Activated naive CD4-positive, alpha-beta T cell treated with anti-CD3 and anti-CD28 coated beads, Interleukin-2, amount 50 U/mL, for 72 hours (primary cell): Measurements from ENCODE around the gene CMTM8. TPM values are rescaled to one million over a fixed set of nuclear protein-coding genes. Genes with fewer than 3 reads are reported as not detected.

Source experiments
- ATAC-seq, 2 donors: fragments of 150-1000 bp; cut with Tn5 transposase; 2 replicates each; pipeline ENCODE4 v1.10.0; 2021; ENCODE audit warnings: mild to moderate bottlenecking in 2 of 2, moderate library complexity in 2 of 2
- DNase-seq, 2 donors: peaks; one replicate each; pipeline ENCODE4 v3.0.0; 2021 to 2022; ENCODE audit warnings: low spot score in 2 of 2
- H3K27ac Mint-ChIP-seq, 2 donors: one replicate each; pipeline ENCODE4 v1.8.0; 2022; ENCODE audit warnings: mild to moderate bottlenecking in 2 of 2, mixed read lengths in 2 of 2
- H3K36me3 Mint-ChIP-seq, 2 donors: one replicate each; pipeline ENCODE4 v1.8.0; 2022; ENCODE audit warnings: mixed read lengths in 2 of 2
- H3K9me3 Mint-ChIP-seq, 2 donors: one replicate each; pipeline ENCODE4 v1.8.0; 2022; ENCODE audit warnings: mixed read lengths in 2 of 2
- total RNA-seq, 2 donors: library from RNA; stranded (reverse); gene quantifications; one replicate each; pipeline ENCODE4 v1.2.3, GENCODE V29; 2022

CMTM8 gene
- total RNA-seq, 2 donors from 2014 or later: 7.8 to 9.5 TPM

DNA sequence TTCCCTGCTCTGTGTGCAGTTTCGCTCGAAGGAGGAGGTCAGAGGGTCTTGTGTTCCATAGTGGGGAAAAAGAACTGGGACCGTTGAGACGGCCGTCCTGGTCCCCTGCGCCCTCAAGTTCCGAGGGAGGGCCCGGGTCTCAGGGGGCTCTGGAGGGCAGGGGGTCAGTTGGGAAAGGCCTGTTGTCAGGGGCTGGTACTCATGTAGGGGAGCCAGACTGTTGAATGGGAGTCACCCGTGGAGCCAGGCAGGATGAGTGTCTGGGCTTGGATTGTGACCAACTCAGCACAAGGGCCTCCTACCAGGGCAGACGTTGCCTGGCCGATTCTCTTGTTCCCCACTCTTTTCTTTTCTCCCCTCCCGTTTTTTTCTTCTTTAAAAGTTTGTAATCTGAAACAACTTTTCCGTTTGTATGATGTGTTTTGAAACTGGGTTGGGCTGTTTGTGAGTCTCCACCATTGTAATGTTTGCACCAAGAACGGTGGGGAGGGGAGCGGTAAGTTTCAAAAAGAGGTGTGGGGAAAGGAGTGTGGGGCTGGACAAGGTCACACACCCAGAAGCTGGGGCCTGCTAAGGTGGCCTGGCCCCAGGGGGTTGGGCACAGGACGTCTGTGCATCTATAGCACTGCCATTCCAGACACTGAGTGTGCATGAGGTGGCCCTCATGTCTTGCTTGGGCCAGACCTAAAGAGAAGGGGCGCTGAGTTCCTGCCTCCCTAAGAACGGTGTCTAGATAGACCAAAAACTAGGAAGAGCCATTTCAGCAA is 154.2 kb downstream of the CMTM8 start:
- peaks cover 15 to 20% of the 10 kb centered on the region in 2 donors for H3K36me3 Mint-ChIP-seq

GRCh38 chr3:32395496-32395895 is 157.0 kb downstream of the CMTM8 start:
- ATAC-seq: peak in 1 of 2 donors; percentile 49
- H3K9me3 Mint-ChIP-seq: no peaks in the 10 kb centered on the region
- DNase-seq: no peak
- peaks cover 15 to 20% of the 10 kb centered on the region in 2 donors for H3K36me3 Mint-ChIP-seq
- H3K27ac Mint-ChIP-seq: peak overlapping the region; percentile 74 to 92

More for the DNA sequence above, 154.2 kb downstream of the CMTM8 start:
- Mint-ChIP-seq H3K9me3 (no peaks in the 10 kb centered on the region), H3K27ac (peak overlapping the region; percentile 87 to 98)
- ATAC-seq (peak; percentile 51 to 61), DNase-seq (peak in 1 of 2 donors; percentile 38)

GRCh38 chr3:32397941-32398340 is 159.5 kb downstream of the CMTM8 start:
- DNase-seq: no peak
- Mint-ChIP-seq H3K9me3 (no peaks in the 10 kb centered on the region), H3K27ac (peak overlapping the region in 1 of 2 donors; percentile 62), H3K36me3 (peaks cover 2 to 12% of the 10 kb centered on the region in 2 donors)
- no peak for ATAC-seq

DNA sequence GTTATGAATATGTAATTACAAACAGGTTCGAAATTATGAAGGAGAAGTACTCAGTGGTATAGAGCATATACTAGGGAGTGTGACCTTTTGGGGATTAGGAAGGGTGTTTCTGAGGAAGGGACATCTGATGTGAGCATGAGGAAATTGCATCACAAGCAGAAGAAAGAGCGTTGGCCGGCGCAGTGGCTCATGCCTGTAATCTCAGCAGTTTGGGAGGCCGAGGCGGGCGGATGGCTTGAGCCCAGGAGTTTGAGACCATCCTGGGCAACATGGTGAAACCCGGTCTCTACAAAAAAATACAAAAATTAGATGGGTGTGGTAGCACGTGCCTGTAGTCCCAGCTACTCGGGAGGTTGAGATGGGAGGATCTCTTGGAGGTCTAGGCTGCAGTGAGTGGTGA is 160.1 kb downstream of the CMTM8 start:
- no peak for DNase-seq
- no peak for ATAC-seq
- no peaks in the 10 kb centered on the region for H3K9me3 Mint-ChIP-seq

GRCh38 chr3:32399030-32399620 is 160.6 kb downstream of the CMTM8 start:
- H3K27ac Mint-ChIP-seq: peak overlapping the region; percentile 62 to 89
- DNase-seq: peak in 1 of 2 donors; percentile 69
- ATAC-seq: peak; percentile 39 to 46
- H3K36me3 Mint-ChIP-seq: peaks cover 0 to 16% of the 10 kb centered on the region in 2 donors
- H3K9me3 Mint-ChIP-seq: no peaks in the 10 kb centered on the region

More for the DNA sequence above, 160.1 kb downstream of the CMTM8 start:
- Mint-ChIP-seq H3K36me3 (peaks cover 0 to 12% of the 10 kb centered on the region in 2 donors), H3K27ac (peak overlapping the region; percentile 62 to 89)

GRCh38 chr3:32401126-32401525 is 162.6 kb downstream of the CMTM8 start:
- peaks cover 8 to 29% of the 10 kb centered on the region in 2 donors for H3K36me3 Mint-ChIP-seq
- no peaks in the 10 kb centered on the region for H3K9me3 Mint-ChIP-seq
- DNase-seq (no peak), ATAC-seq (peak in 1 of 2 donors; percentile 25)
- peak overlapping the region in 1 of 2 donors; percentile 93 for H3K27ac Mint-ChIP-seq

- H3K9me3 Mint-ChIP-seq: no peaks in the 10 kb centered on the region
- peak overlapping the region; percentile 93 to 100 for H3K27ac Mint-ChIP-seq
- ATAC-seq: peak; percentile 53 to 79
- peaks cover 8 to 29% of the 10 kb centered on the region in 2 donors for H3K36me3 Mint-ChIP-seq
- DNase-seq: peak; percentile 47 to 74
Measured at GRCh38 chr3:32401556-32402081, 163.1 kb downstream of the CMTM8 start.

- peak overlapping the region; percentile 50 to 93 for H3K27ac Mint-ChIP-seq
- peaks cover 8 to 29% of the 10 kb centered on the region in 2 donors for H3K36me3 Mint-ChIP-seq
- no peak for DNase-seq
- H3K9me3 Mint-ChIP-seq: no peaks in the 10 kb centered on the region
- ATAC-seq: no peak
Measured at GRCh38 chr3:32403663-32404062, 165.2 kb downstream of the CMTM8 start.

DNA sequence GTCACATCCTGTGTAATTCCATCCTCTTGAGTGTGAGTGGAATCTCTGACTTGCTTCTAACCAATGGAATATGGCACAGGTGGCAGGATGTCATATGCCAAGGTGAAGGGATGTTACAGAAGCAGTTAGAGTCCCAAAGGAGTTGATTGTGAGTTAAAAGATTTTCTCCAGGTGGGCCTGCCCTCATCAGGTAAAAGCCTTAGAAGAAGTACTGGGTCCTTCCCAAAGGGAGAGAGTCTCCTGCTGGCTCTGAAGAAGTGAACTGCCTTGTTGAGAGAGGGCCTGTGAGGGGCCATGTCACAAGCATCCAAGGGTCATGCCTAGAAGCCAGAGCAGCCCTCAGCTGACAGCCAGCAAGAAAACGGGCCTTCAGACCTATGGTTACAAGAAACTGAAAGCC is 166.2 kb downstream of the CMTM8 start:
- peak overlapping the region in 1 of 2 donors; percentile 47 for H3K27ac Mint-ChIP-seq
- H3K9me3 Mint-ChIP-seq: no peaks in the 10 kb centered on the region
- H3K36me3 Mint-ChIP-seq: peaks cover 8 to 29% of the 10 kb centered on the region in 2 donors
- no peak for ATAC-seq
- DNase-seq: no peak

DNA sequence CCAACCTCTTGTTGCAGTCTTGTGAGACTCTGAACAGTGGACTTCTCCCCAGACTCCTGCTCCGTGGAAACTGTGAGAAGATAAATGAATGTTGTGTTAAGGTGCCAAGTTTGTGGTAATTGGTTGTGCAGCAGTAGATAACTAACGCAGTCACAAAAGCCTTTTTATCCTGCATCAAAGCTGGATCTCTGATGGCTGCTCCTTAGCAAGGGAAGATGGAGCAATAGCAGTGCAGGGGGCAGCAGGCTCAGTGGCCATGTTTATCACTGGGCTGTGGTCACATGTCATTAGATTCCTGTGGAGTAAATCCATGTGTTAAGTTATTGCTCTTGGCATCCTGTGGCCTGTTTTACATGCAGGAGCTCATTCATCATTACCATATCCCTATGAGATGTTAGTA is 166.7 kb downstream of the CMTM8 start:
- ATAC-seq (no peak), DNase-seq (no peak)
- Mint-ChIP-seq H3K36me3 (peaks cover 8 to 29% of the 10 kb centered on the region in 2 donors), H3K9me3 (no peaks in the 10 kb centered on the region), H3K27ac (peak overlapping the region in 1 of 2 donors; percentile 47)

DNA sequence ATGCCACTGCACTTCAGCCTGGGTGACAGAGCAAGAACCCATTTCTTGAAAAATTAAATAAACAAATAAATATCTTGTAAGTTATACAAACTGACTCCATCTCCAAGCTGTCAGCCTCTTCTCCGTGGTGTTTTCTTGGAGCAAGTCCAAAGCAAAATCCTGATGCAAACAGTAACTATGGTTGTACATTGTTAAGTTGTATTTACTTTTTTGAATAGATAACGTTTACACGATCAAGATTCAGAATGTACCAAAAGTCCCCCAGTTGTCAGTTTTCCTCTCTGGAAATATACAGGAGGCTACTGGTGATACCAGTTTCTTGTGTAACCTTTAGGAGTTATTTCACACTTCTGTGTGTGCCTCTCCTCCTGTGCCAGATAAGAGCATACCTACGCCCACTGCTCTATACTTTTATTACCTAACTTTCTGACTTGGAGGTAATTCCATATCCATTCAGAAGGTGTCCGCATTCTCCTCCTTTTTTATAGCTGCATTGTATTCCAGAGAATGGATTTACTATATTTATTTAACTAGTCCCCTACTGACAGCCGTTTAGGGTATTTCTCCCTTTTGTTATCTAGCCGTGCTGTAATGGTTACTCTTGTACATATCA is 167.3 kb downstream of the CMTM8 start:
- Mint-ChIP-seq H3K27ac (peak overlapping the region in 1 of 2 donors; percentile 75), H3K9me3 (no peaks in the 10 kb centered on the region), H3K36me3 (peaks cover 8 to 29% of the 10 kb centered on the region in 2 donors)
- ATAC-seq: no peak
- DNase-seq: no peak

GRCh38 chr3:32406486-32407408 is 168.3 kb downstream of the CMTM8 start:
- peaks cover 8 to 31% of the 10 kb centered on the region in 2 donors for H3K36me3 Mint-ChIP-seq
- H3K9me3 Mint-ChIP-seq: no peaks in the 10 kb centered on the region
- peak overlapping the region in 1 of 2 donors; percentile 75 for H3K27ac Mint-ChIP-seq
- ATAC-seq (peak in 1 of 2 donors; percentile 38), DNase-seq (no peak)

DNA sequence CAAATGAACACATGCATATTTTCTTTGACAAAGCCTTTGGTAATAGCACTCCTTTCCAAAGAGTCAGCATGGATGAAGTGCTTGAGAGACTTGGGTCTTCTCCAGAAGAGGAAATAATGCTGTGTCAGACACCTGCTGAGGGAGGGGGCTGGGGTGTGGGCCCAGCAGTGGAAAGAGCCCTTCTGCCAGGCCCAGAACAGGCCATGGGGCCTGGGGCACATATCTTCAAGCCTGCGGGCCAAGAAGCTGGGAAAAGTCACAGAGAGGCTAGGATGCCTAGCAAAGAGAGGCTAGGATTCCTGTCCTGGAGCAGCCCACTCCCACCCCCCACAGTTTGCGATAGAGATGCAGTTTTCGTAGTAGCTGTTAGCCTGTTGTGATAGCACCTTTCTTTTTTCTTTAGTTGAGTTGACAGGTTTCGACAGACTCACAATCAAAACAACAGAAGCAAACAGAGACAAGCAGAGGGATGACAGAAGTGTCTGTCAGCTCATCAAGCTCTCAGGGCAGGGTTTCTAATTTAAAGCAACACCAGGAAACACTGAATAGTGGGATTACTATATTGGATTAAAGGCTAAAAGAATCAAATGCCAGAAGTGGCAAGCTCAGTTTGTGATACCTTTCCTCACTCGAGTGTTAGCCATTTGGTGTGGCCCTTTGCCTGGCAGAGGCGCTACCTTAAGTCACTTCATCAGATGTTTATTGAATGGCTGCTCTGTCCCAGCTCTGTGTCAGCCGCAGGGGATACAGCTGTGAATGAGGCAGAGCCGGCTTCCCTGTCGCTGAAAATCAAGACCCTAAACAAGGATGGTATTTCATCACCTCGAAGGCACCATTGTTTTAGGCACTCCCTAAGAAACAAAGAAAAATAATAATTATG is 172.1 kb downstream of the CMTM8 start:
- peak overlapping the region; percentile 26 to 51 for H3K27ac Mint-ChIP-seq
- DNase-seq: no peak
- ATAC-seq: no peak
- peaks cover 0 to 8% of the 10 kb centered on the region in 2 donors for H3K9me3 Mint-ChIP-seq
- peaks cover 7 to 16% of the 10 kb centered on the region in 2 donors for H3K36me3 Mint-ChIP-seq

GRCh38 chr3:32411442-32411841 is 173.0 kb downstream of the CMTM8 start:
- peak overlapping the region in 1 of 2 donors; percentile 89 for H3K27ac Mint-ChIP-seq

DNA sequence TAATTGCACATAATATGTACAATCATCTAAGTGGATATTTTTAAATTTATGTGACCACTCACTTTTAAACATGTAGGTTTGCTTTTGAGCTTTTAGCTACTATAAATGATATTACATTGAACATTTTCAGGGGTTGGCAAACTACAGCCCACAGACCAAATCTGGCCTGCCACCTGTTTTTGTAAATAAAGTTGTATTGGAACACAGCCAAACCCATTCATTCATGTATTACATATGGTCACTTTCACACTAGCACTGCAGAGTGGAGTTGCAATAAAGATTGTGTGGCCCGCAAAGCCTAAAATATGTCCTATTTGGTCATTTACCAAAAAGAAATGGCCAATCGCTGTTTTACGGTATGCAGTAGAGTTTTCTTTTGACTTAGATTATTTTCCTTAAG is 174.4 kb downstream of the CMTM8 start:
- ATAC-seq (no peak), DNase-seq (no peak)
- Mint-ChIP-seq H3K36me3 (peaks cover 7 to 24% of the 10 kb centered on the region in 2 donors), H3K27ac (no peak overlapping the region), H3K9me3 (peaks cover 0 to 8% of the 10 kb centered on the region in 2 donors)

More at GRCh38 chr3:32411442-32411841, 173.0 kb downstream of the CMTM8 start:
- Mint-ChIP-seq H3K36me3 (peaks cover 7 to 22% of the 10 kb centered on the region in 2 donors), H3K9me3 (peaks cover 0 to 8% of the 10 kb centered on the region in 2 donors)
- DNase-seq (no peak), ATAC-seq (no peak)
